Thymus (tissue), 11 donors: ENCODE data around the gene PGBD2. TPM values are rescaled to one million over a fixed set of nuclear protein-coding genes. Genes with fewer than 3 reads are reported as not detected.
A peak's percentile ranks its signal among the peaks of the same experiment; 100 is the strongest.
"Not testable (repeated sequence)": the region's sequence is repeated elsewhere in the genome, so short reads cannot be mapped to it uniquely, and the experiment has no call there.

Experiments used
- DNase-seq, 9 donors: peaks; one replicate each; pipeline ENCODE4 v3.0.0-alpha.2; 2013; ENCODE audit warnings: low spot score in 9 of 9, low read depth in 6 of 9, missing footprints in 1 of 9
- H3K27ac ChIP-seq, 2 donors: one replicate each; pipeline ENCODE4 v1.5.1; 2013; ENCODE audit warnings: control low read depth in 1 of 2, low read depth in 1 of 2, low read length in 1 of 2, mild to moderate bottlenecking in 1 of 2, moderate library complexity in 1 of 2
- H3K27me3 ChIP-seq, 2 donors: one replicate each; pipeline ENCODE4 v1.5.1; 2013; ENCODE audit warnings: low read length in 1 of 2; ENCODE audit not compliant: control insufficient read depth in 2 of 2, insufficient read depth in 1 of 2
- H3K36me3 ChIP-seq, 2 donors: one replicate each; pipeline ENCODE4 v1.5.1; 2013; ENCODE audit warnings: low read length in 1 of 2, mild to moderate bottlenecking in 1 of 2, moderate library complexity in 1 of 2; ENCODE audit not compliant: control insufficient read depth in 2 of 2, insufficient read depth in 2 of 2
- H3K4me1 ChIP-seq, 2 donors: one replicate each; pipeline ENCODE4 v1.5.1; 2013; ENCODE audit warnings: low read length in 2 of 2; ENCODE audit not compliant: control insufficient read depth in 2 of 2, insufficient read depth in 2 of 2
- H3K4me3 ChIP-seq, 2 donors: one replicate each; pipeline ENCODE4 v1.5.1; 2013; ENCODE audit warnings: low read length in 2 of 2, control low read depth in 1 of 2, mild to moderate bottlenecking in 1 of 2
- H3K9me3 ChIP-seq, 2 donors: one replicate each; pipeline ENCODE4 v1.5.1; 2013; ENCODE audit warnings: low read length in 1 of 2, mild to moderate bottlenecking in 1 of 2; ENCODE audit not compliant: control insufficient read depth in 2 of 2, insufficient read depth in 1 of 2
- WGBS: extraction: QIAGEN DNeasy Blood & Tissue Kit; methylation state at CpG from one replicate; pipeline ENCODE4 v1.1.7; 2013; 5-methylcytosine and 5-hydroxymethylcytosine counted together
- polyA plus RNA-seq: library from polyadenylated mRNA; stranded (reverse); fragments of 200-250 nt; gene quantifications from one replicate; pipeline ENCODE4 v1.2.3, GENCODE V29; 2013
- total RNA-seq: library from RNA; stranded (reverse); fragments of 120-200 nt; gene quantifications from one replicate; pipeline ENCODE4 v1.2.4, GENCODE V29; 2013
- donor health status: healthy.

PGBD2 gene
- total and polyA plus RNA-seq, 2 donors: 8.0 to 8.8 TPM

- peaks cover 2 to 41% of the 10 kb centered on the region in 2 donors for H3K4me1 ChIP-seq
- H3K9me3 ChIP-seq: no peaks in the 10 kb centered on the region
- H3K36me3 ChIP-seq: peaks cover 24 to 30% of the 10 kb centered on the region in 2 donors
- no peak overlapping the region for H3K4me3 ChIP-seq
- WGBS: over 99% methylated on average over 5 of the region's 5 CpGs
- DNase-seq: peak in 4 of 9 donors; percentile 45 to 76 (median 60)
- H3K27ac ChIP-seq: peak overlapping the region in 1 of 2 donors; percentile 92
- no peaks in the 10 kb centered on the region for H3K27me3 ChIP-seq
Measured at GRCh38 chr1:248914796-248915381, 8.9 kb downstream of the PGBD2 start.

- no peak overlapping the region for H3K27ac ChIP-seq
- H3K4me1 ChIP-seq: peaks cover 0 to 32% of the 10 kb centered on the region in 2 donors
- H3K27me3 ChIP-seq: no peaks in the 10 kb centered on the region
- WGBS: 98% methylated on average over 8 of the region's 8 CpGs
- H3K9me3 ChIP-seq: no peaks in the 10 kb centered on the region
- peaks cover 24 to 30% of the 10 kb centered on the region in 2 donors for H3K36me3 ChIP-seq
- no peak for DNase-seq
- no peak overlapping the region for H3K4me3 ChIP-seq
Measured at GRCh38 chr1:248918131-248918530, 12.1 kb downstream of the PGBD2 start.

GRCh38 chr1:248923352-248924338, 17.6 kb downstream of the PGBD2 start:
- Histone ChIP-seq H3K4me3 (no peak overlapping the region), H3K4me1 (peaks cover 7 to 30% of the 10 kb centered on the region in 2 donors), H3K36me3 (peaks cover 3 to 5% of the 10 kb centered on the region in 2 donors), H3K27ac (peak overlapping the region in 1 of 2 donors; percentile 32), H3K27me3 (no peaks in the 10 kb centered on the region), H3K9me3 (peaks cover 0 to 2% of the 10 kb centered on the region in 2 donors)
- DNase-seq: no peak
- 92% methylated on average over 13 of the region's 13 CpGs for WGBS

GRCh38 chr1:248924696-248925532, 18.9 kb downstream of the PGBD2 start:
- H3K27ac ChIP-seq: peak overlapping the region; percentile 50 to 81
- DNase-seq: peak in 3 of 9 donors; percentile 71 to 85 (median 75)
- 9% methylated on average over 10 of the region's 10 CpGs for WGBS

GRCh38 chr1:248925859-248926258, 19.8 kb downstream of the PGBD2 start:
- peak in 3 of 9 donors; percentile 26 to 53 (median 41) for DNase-seq
- not testable (repeated sequence) for H3K27me3 ChIP-seq, H3K36me3 ChIP-seq, H3K4me3 ChIP-seq, H3K9me3 ChIP-seq
- WGBS: 47% methylated on average over 4 of the region's 4 CpGs
- Histone ChIP-seq H3K27ac (peak overlapping the region in 1 of 2 donors; percentile 33), H3K4me1 (peaks cover 7 to 30% of the 10 kb centered on the region in 2 donors)

More at GRCh38 chr1:248924696-248925532, 18.9 kb downstream of the PGBD2 start:
- H3K9me3 ChIP-seq: peaks cover 0 to 2% of the 10 kb centered on the region in 2 donors
- peaks cover 3 to 5% of the 10 kb centered on the region in 2 donors for H3K36me3 ChIP-seq
- no peaks in the 10 kb centered on the region for H3K27me3 ChIP-seq
- peaks cover 7 to 30% of the 10 kb centered on the region in 2 donors for H3K4me1 ChIP-seq
- H3K4me3 ChIP-seq: no peak overlapping the region

- no peak for DNase-seq
- Histone ChIP-seq H3K27ac (no peak overlapping the region), H3K27me3 (no peaks in the 10 kb centered on the region), H3K9me3 (peaks cover 0 to 2% of the 10 kb centered on the region in 2 donors), H3K4me1 (peaks cover 7 to 30% of the 10 kb centered on the region in 2 donors), H3K36me3 (peaks cover 3 to 5% of the 10 kb centered on the region in 2 donors), H3K4me3 (no peak overlapping the region)
- 86% methylated on average over 7 of the region's 7 CpGs for WGBS
Measured at GRCh38 chr1:248926401-248927182, 20.6 kb downstream of the PGBD2 start.

- not testable (repeated sequence) for H3K36me3 ChIP-seq, H3K4me3 ChIP-seq, H3K9me3 ChIP-seq, H3K27me3 ChIP-seq, H3K27ac ChIP-seq, DNase-seq
- WGBS: 97% methylated on average over 3 of the region's 3 CpGs
- H3K4me1 ChIP-seq: peaks cover 7 to 30% of the 10 kb centered on the region in 2 donors
Measured at GRCh38 chr1:248927283-248927682, 21.2 kb downstream of the PGBD2 start.

GRCh38 chr1:248928122-248928521, 22.1 kb downstream of the PGBD2 start:
- not testable (repeated sequence) for H3K27me3 ChIP-seq, H3K4me3 ChIP-seq, H3K27ac ChIP-seq, DNase-seq, H3K36me3 ChIP-seq, H3K9me3 ChIP-seq
- peaks cover 7 to 30% of the 10 kb centered on the region in 2 donors for H3K4me1 ChIP-seq
